GM19193 (cell line): ENCODE results near the gene TBC1D10B.

Source experiments
- POLR2A ChIP-seq: IDR thresholded peaks from 4 replicates; pipeline ENCODE4 v1.6.1; 2011; ENCODE audit not compliant: insufficient read depth, insufficient read length; ENCODE audit errors: extremely low read depth

Gene TBC1D10B

GRCh38 chr16:30370456-30371247 lies at the start of gene TBC1D10B:
Gene TBC1D10B, minus strand, starts transcription at chr16:30370494. Its CDS starts 311 bp downstream, at chr16:30370183.
- TF ChIP-seq POLR2A, result no peak

- TF ChIP-seq POLR2A, result no peak
Measured at GRCh38 chr16:30418350-30419181, 48.3 kb upstream of the TBC1D10B start.

GRCh38 chr16:30417529-30418349 lies 47.4 kb upstream of the TBC1D10B start:
- TF ChIP-seq POLR2A, result peak; percentile 60

GRCh38 chr16:30416624-30417528 lies 46.6 kb upstream of the TBC1D10B start:
- TF ChIP-seq POLR2A, result no peak

- TF ChIP-seq POLR2A, result no peak
Measured at GRCh38 chr16:30416047-30416603, 45.8 kb upstream of the TBC1D10B start.

GRCh38 chr16:30414159-30414558 lies 43.9 kb upstream of the TBC1D10B start:
- TF ChIP-seq POLR2A, result no peak

- TF ChIP-seq POLR2A, result no peak
Measured at GRCh38 chr16:30413112-30413806, 43.0 kb upstream of the TBC1D10B start.

GRCh38 chr16:30409125-30410060 lies 39.1 kb upstream of the TBC1D10B start:
- TF ChIP-seq POLR2A, result no peak

- no peak for TF ChIP-seq POLR2A
Measured at GRCh38 chr16:30407804-30408534, 37.7 kb upstream of the TBC1D10B start.

- peak; percentile 50 for TF ChIP-seq POLR2A
Measured at GRCh38 chr16:30407102-30407803, 37.0 kb upstream of the TBC1D10B start, which contains the start of gene ZNF771. Gene ZNF771, plus strand, starts transcription at chr16:30407606. Its CDS starts 448 bp downstream, at chr16:30408054.

GRCh38 chr16:30406795-30407101 lies 36.5 kb upstream of the TBC1D10B start:
- TF ChIP-seq POLR2A, result no peak
